Activated CD4-positive, alpha-beta T cell treated with anti-CD3 and anti-CD28 coated beads, Interleukin-10, Interleukin-2, amounts not matched to agents 100 ng/mL and 50 ng/mL, durations not matched to agents 16 hours and 8 hours (primary cell): ENCODE measurements around the gene DROSHA.
"Not testable (repeated sequence)": the region's sequence is repeated elsewhere in the genome, so short reads cannot be mapped to it uniquely, and the experiment has no call there.

Experiments used
- DNase-seq: peaks from one replicate; pipeline ENCODE4 v3.0.0-alpha.2; 2020

The DROSHA gene

GRCh38 chr5:31378136-31378535, 153.8 kb downstream of the DROSHA start:
- no peak for DNase-seq

GRCh38 chr5:31377274-31377946, 154.5 kb downstream of the DROSHA start:
- no peak for DNase-seq

- DNase-seq: no peak
Measured at GRCh38 chr5:31375999-31376720, 155.7 kb downstream of the DROSHA start.

GRCh38 chr5:31372124-31372523, 159.8 kb downstream of the DROSHA start:
- no peak for DNase-seq

GRCh38 chr5:31366941-31367340, 165.0 kb downstream of the DROSHA start:
- DNase-seq: no peak

- DNase-seq: no peak
Measured at GRCh38 chr5:31365776-31366175, 166.1 kb downstream of the DROSHA start.

- no peak for DNase-seq
Measured at GRCh38 chr5:31364881-31365636, 166.8 kb downstream of the DROSHA start.

GRCh38 chr5:31362931-31363568, 168.8 kb downstream of the DROSHA start:
- DNase-seq: no peak

GRCh38 chr5:31362529-31362900, 169.4 kb downstream of the DROSHA start:
- no peak for DNase-seq

GRCh38 chr5:31361704-31362528, 170.0 kb downstream of the DROSHA start:
- DNase-seq: not testable (repeated sequence)

- no peak for DNase-seq
Measured at GRCh38 chr5:31361234-31361633, 170.7 kb downstream of the DROSHA start.

GRCh38 chr5:31359839-31360238, 172.1 kb downstream of the DROSHA start:
- DNase-seq: no peak

- DNase-seq: no peak
Measured at GRCh38 chr5:31357038-31357437, 174.9 kb downstream of the DROSHA start.

GRCh38 chr5:31355337-31355736, 176.6 kb downstream of the DROSHA start:
- no peak for DNase-seq
